K562 (cell line): ENCODE results near the gene IGSF21. TPM values are rescaled to one million over a fixed set of nuclear protein-coding genes. Genes with fewer than 3 reads are reported as not detected.

Source experiments
- BACH1 ChIP-seq: fragments of 200-800 bp; sonication (Bioruptor generic); IDR thresholded peaks from 2 replicates; pipeline ENCODE4 v1.6.1; 2016; ENCODE audit warnings: missing genetic modification characterization, missing compliant biosample characterization
- BCOR ChIP-seq: fragments of 450-650 bp; IDR thresholded peaks from 2 replicates; pipeline ENCODE4 v1.6.1; 2016
- CCAR2 ChIP-seq: fragments of 200-400 bp; formaldehyde crosslinking; IDR thresholded peaks from 2 replicates; pipeline ENCODE4 v1.6.1; 2017; ENCODE audit warnings: mild to moderate bottlenecking, low read depth, low read length
- GABPA ChIP-seq: fragments of 200-800 bp; sonication (Bioruptor generic); conservative IDR thresholded peaks from 2 replicates; pipeline ENCODE4 v1.6.1; 2016; ENCODE audit warnings: low read depth, missing genetic modification characterization, missing compliant biosample characterization
- HCFC1 ChIP-seq: IDR thresholded peaks from 2 replicates; pipeline ENCODE4 v1.6.1; 2012; ENCODE audit warnings: low read depth, low read length, improper control_type of control experiment
- HDAC2 ChIP-seq: fragments of 450-650 bp; IDR thresholded peaks from 2 replicates; pipeline ENCODE4 v1.6.1; 2016; ENCODE audit warnings: mild to moderate bottlenecking
- LARP7 ChIP-seq: fragments of 450-650 bp; IDR thresholded peaks from 2 replicates; pipeline ENCODE4 v1.6.1; 2016
- NFATC3 ChIP-seq: fragments of 450-650 bp; IDR thresholded peaks from 2 replicates; pipeline ENCODE4 v1.6.1; 2017; ENCODE audit warnings: mild to moderate bottlenecking
- NFE2 ChIP-seq: IDR thresholded peaks from 2 replicates; pipeline ENCODE4 v1.6.1; 2014; ENCODE audit warnings: antibody characterized with exemption, low read depth
- RAD21 ChIP-seq, 2 experiments: fragments of 250-450 bp in 1 of 2; fragments of 450-650 bp in 1 of 2; sonication (Bioruptor Pico) in 1 of 2; formaldehyde crosslinking in 1 of 2; IDR thresholded peaks in 1 of 2; conservative IDR thresholded peaks in 1 of 2; 2 replicates each; pipeline versions ENCODE4 v1.4.0 to v1.8.0; 2020 to 2022; ENCODE audit warnings: mild to moderate bottlenecking in 2 of 2, moderate library complexity in 1 of 2
- SIN3A ChIP-seq, 2 experiments: fragments of 150-350 bp in 1 of 2; IDR thresholded peaks; 2 replicates each; pipeline ENCODE4 v1.6.1; 2011 to 2016; ENCODE audit warnings: borderline replicate concordance in 2 of 2, low read depth in 2 of 2, low read length in 2 of 2, mild to moderate bottlenecking in 2 of 2, moderate library complexity in 2 of 2; ENCODE audit not compliant: control insufficient read depth in 1 of 2
- TCF3 ChIP-seq: sonication (generic); formaldehyde crosslinking; IDR thresholded peaks from 2 replicates; pipeline ENCODE4 v1.4.0; 2020; ENCODE audit warnings: mild to moderate bottlenecking, missing genetic modification reagents
- XRCC4 ChIP-seq: IDR thresholded peaks from one replicate; pipeline ENCODE4 v1.6.1; 2011; ENCODE audit not compliant: insufficient read depth, insufficient read length; ENCODE audit errors: extremely low read depth
- ZNF263 ChIP-seq: sonication (generic); formaldehyde crosslinking; IDR thresholded peaks from 2 replicates; pipeline ENCODE4 v1.8.0; 2022; ENCODE audit warnings: mild to moderate bottlenecking, missing genetic modification reagents, borderline replicate concordance
- ZNF311 ChIP-seq: fragments of 250-450 bp; sonication (Bioruptor Pico); IDR thresholded peaks from 2 replicates; pipeline ENCODE4 v1.4.0; 2020; ENCODE audit warnings: mild to moderate bottlenecking, moderate library complexity
- polyA plus RNA-seq, 8 experiments: library from polyadenylated mRNA; depleted of rRNA in 4 of 8; stranded (reverse) in 5 of 8; unstranded in 3 of 8; fragments of >200 nt; fragmentation: Nextera tagmentation in 2 of 8; fragmentation: Illumina TruSeq in 1 of 8; extraction: Ambion mirVana in 2 of 8; extraction: Trizol in 1 of 8; gene quantifications; 2 replicates each; pipeline versions ENCODE4 v1.2.1 to v1.2.3, GENCODE V29; 2011 to 2014; ENCODE audit warnings: inconsistent platforms in 1 of 8, missing spikeins in 1 of 8
- total RNA-seq, 7 experiments: library from RNA; depleted of rRNA in 6 of 7; stranded (reverse); fragments of >200 nt in 6 of 7; fragmentation: Illumina TruSeq in 2 of 7; extraction: Trizol in 2 of 7; gene quantifications; 2 replicates each; pipeline versions ENCODE4 v1.2.1 to v1.2.3, GENCODE V29; 2011 to 2021; ENCODE audit warnings: low replicate concordance in 1 of 7
- TF ChIP-seq, protein P1 (sequence below): IDR thresholded peaks from 2 replicates; pipeline ENCODE4 v1.6.1; 2016; ENCODE audit warnings: missing genetic modification characterization, missing compliant biosample characterization
- TF ChIP-seq, protein P2 (sequence below): sonication (generic); formaldehyde crosslinking; IDR thresholded peaks from 2 replicates; pipeline ENCODE4 v1.8.1; 2023; ENCODE audit warnings: mild to moderate bottlenecking, missing genetic modification reagents

Gene IGSF21
- total and polyA plus RNA-seq, 9 of the 15 experiments (the other 6 are each of a cell fraction or from before 2014, with no cell fraction given) = not detected

DNA sequence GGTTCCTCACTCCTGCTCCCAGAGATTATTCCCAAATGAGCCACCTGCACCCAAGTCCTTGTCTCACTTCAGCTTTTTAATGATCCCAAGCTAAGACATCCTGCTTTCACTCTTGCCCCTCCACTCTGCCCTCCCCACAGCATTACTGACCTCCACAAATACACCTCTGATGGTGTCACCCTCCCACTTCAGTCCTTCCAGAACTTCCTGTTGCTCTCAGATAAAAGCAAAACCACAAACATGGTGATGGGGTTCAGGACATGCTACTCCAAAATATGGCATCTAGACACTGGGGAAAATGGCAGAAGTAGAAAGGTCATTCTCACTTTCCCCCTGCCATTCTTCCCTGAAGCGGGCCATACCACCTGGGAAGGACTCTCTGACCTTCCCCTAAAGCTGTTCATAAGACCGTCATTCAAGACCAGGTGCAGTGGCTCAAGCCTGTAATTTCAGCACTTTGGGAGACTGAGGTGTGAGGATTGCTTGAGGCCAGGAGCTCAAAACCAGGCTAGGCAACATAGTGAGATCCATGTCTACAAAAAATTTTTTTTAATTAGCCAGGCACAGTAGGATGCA is 307.4 kb downstream of the IGSF21 start (continued):
- no peak for TF ChIP-seq HCFC1
- TF ChIP-seq ZNF263 = no peak
- no peak for TF ChIP-seq NFATC3
- TF ChIP-seq SIN3A (IDR thresholded peaks at IDR 0.05; ENCODE audit: borderline replicate concordance in 2 of 2, control insufficient read depth in 1 of 2, low read depth in 2 of 2, low read length in 2 of 2) = no peak
- TF ChIP-seq GABPA (tag) = peak; percentile 65
- TF ChIP-seq BCOR = no peak
- TF ChIP-seq TCF3 (CRISPR knock-in tag) = peak; percentile 81
- TF ChIP-seq CCAR2 = no peak
- TF ChIP-seq ZNF311 (CRISPR knock-in tag) = no peak
- TF ChIP-seq BACH1 (tag) = no peak; the same call in 1 of the 2 replicates
- no peak for TF ChIP-seq RAD21 (CRISPR knock-in tag; conservative IDR thresholded peaks at IDR 0.05 in 1 of 2, IDR thresholded peaks at IDR 0.05 in 1 of 2)
- TF ChIP-seq, protein P1, sequence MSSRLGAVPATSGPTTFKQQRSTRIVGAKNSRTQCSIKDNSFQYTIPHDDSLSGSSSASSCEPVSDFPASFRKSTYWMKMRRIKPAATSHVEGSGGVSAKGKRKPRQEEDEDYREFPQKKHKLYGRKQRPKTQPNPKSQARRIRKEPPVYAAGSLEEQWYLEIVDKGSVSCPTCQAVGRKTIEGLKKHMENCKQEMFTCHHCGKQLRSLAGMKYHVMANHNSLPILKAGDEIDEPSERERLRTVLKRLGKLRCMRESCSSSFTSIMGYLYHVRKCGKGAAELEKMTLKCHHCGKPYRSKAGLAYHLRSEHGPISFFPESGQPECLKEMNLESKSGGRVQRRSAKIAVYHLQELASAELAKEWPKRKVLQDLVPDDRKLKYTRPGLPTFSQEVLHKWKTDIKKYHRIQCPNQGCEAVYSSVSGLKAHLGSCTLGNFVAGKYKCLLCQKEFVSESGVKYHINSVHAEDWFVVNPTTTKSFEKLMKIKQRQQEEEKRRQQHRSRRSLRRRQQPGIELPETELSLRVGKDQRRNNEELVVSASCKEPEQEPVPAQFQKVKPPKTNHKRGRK = no peak
- TF ChIP-seq NFE2 = no peak
- TF ChIP-seq XRCC4 = no peak
- TF ChIP-seq HDAC2 = no peak
- TF ChIP-seq, protein P2, sequence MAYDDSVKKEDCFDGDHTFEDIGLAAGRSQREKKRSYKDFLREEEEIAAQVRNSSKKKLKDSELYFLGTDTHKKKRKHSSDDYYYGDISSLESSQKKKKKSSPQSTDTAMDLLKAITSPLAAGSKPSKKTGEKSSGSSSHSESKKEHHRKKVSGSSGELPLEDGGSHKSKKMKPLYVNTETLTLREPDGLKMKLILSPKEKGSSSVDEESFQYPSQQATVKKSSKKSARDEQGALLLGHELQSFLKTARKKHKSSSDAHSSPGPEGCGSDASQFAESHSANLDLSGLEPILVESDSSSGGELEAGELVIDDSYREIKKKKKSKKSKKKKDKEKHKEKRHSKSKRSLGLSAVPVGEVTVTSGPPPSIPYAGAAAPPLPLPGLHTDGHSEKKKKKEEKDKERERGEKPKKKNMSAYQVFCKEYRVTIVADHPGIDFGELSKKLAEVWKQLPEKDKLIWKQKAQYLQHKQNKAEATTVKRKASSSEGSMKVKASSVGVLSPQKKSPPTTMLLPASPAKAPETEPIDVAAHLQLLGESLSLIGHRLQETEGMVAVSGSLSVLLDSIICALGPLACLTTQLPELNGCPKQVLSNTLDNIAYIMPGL = no peak
- TF ChIP-seq LARP7 = no peak
